CD4-positive, alpha-beta T cell treated with Interleukin-15 for 1 hour (primary cell): ENCODE measurements around the gene CELSR2.

Experiments used
- DNase-seq: peaks from one replicate; pipeline ENCODE4 v3.0.0-alpha.2; 2020

Gene CELSR2

DNA sequence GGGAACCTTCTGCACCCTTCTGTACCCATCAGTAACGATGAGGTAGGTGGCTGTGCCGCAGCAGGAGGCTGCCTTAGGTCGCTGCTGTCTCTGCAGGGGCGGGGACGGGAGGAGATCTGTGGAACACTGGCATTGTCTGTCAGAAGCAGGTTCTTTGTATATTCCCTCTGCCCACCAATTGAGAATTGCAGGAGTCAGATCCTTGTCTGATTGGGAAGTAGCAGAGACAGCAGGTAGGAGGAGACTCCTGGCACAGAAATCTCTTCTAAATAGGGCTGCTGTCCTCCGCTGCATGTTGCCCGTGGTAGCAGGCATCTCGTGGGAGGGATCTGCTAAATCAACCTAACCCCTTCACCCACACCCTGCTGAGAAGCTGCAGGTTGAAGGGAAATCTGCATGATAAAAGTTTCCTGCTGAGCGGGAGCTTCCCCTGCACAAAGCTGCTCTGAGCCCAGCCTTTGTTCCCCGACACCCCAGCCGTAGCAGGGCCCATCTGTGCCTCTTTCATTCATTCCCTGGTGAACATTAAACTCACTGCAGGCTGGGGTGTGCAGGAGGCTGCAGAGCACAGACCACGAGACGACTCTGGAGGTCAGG is 19.7 kb upstream of the CELSR2 start:
- no peak for DNase-seq

DNA sequence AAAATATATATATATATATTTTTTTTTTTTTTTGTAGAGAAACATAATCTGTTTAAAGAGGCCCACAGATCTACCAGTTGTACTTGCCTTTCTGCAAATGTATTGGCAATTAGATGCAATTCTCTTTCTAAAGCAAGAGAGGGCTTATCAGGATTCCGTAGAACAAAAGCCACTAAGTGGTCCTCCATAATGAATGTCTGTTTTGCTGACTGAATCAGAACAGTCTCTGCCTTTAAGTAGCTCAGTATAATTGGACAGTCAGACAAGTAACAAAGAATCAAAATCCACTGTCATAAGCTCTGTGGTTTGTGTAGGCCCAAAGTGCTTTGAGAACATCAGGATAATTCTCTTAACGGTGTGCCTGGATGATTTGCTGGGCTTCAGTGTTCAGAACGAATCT is 18.3 kb upstream of the CELSR2 start:
- no peak for DNase-seq

DNA sequence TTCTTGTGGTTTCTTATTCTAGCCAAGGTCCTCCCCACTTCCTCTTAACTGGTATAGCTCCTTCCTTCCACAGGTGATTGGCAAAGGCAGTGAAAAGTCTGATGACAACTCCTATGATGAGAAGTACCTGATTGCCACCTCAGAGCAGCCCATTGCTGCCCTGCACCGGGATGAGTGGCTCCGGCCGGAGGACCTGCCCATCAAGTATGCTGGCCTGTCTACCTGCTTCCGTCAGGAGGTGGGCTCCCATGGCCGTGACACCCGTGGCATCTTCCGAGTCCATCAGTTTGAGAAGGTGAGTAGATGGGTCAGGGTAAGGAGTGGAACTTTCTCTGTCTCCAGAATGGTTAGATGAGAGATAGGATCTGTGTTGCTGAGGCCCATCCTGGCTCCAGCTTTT is 14.2 kb upstream of the CELSR2 start:
- DNase-seq: no peak

DNA sequence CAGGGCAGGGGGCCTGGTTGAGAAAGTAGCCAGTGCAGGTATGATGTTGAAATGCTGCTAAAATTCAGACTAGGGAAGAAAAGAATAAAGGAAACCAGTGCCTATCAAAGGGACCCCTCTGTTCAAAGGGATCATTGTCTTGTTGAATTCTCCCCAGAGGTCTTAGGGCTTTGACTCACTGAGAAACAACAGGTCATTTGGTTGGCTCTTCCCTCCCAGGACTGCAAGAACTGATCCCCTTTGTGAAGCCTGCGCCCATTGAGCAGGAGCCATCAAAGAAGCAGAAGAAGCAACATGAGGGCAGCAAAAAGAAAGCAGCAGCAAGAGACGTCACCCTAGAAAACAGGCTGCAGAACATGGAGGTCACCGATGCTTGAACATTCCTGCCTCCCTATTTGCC is 11.8 kb upstream of the CELSR2 start:
- no peak for DNase-seq

DNA sequence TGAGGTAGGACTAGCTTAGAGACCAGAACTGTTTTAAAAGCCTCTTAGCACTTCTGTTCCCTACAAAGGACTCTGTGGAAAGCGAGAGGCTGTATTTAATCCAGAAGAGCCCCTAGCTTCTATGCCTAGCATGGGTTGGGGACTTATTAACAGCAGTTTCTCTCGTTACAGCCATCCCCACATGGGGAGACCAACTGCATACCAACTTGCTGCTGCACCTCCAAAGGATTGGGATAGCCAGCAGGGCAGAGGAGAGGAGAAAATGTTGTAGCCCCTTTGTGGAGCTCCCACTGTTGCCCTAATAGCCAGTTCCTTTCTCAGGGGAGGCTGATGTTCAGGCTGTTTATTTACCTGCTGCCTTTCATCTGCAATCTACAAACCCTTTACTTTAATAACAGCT is 11.0 kb upstream of the CELSR2 start:
- DNase-seq: no peak

DNA sequence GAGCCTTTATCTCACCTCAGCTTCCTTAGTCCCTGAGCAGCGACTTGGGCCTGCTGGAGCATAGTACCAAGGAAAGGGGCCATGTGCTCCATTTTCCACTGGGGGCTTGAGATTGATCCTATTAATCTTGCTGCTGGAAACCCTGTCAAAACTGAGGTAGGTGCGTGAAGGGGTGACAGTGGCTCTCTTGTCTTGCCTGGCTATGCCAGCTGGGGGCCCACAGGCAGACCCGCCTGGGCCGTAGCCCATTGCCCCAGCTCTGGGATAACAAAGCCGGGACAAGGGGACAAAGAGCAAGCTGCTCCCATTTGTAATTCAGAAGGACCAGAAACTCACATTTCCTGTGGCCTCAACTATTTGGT is 10.3 kb upstream of the CELSR2 start:
- no peak for DNase-seq

DNA sequence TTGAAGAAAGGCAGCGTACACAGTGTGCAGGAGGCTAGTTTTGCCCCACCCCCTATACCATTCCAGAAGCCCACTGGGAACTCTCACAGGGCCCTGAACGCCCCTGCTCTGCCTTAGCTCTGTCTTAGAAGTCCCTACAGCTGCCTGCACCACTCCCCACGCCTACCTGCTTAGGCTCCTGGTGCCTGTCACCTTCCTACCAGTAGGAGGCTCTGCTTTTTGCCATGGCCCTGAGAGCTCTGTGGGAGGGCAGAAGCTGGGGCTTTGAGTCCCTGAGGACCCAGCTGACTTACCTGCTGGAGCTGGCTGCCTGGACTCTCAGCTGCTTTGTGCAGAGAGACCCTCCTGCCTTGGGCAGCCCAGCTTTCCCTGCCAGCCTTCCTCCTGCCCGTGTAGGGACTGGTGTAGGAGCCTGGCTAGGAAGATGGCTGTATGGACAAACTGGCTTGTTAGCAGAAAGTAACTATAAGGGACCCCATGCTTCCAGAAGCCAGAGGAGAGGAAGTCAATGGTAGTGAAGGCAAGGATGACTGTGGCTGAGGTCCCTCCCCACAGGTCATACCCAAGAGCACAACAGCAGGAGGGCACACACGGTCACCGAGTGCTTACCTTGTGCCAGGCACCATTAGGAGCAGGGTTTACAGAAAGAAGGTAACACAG is 9.8 kb upstream of the CELSR2 start:
- no peak for DNase-seq

DNA sequence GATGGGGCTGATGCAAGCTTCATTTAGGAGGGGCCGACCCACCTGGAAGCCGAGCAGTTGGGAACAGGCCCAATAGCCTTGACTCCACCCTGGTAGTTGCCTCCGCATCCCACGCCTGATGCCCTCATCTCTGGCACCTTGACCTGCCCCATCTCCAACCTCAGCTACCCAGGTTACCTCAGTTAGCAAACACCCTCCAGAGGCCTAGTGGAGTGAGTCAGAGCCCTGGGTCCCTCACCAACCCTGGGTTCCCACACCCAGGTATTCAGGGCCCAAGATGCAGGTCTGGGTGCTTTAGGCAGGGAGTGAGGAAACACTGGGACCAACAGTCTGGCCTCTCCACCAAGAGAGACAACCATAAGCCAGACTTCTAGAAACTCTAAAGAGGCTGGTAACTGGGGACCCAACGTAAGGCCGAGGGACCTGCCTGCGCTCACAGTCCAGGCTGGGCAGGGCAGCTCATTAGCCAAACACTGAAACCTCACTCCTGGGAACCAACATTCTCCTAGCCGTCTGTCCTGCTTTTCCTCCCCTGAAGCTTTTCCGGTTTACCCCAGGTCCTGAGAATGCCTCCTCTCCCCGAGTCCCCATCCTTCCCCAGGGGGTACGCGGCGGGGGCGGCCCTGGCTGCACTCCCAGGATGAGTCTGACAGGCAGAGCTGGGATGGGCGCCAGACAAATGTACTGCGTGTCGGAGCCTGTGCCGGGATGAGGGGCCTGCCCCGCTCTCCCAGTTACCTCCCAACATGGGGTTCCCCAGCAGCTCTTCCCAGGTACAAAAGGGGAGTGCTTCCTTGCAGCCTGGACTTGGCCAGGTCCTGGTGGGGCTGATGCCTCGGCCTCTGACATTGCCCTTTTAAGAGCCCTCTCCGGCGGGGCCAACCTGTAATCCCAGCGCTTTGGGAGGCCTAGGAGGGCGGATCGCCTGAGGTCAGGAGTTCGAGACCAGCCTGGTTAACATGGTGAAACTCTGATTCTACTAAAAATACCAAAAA is 8.9 kb upstream of the CELSR2 start:
- no peak for DNase-seq

DNA sequence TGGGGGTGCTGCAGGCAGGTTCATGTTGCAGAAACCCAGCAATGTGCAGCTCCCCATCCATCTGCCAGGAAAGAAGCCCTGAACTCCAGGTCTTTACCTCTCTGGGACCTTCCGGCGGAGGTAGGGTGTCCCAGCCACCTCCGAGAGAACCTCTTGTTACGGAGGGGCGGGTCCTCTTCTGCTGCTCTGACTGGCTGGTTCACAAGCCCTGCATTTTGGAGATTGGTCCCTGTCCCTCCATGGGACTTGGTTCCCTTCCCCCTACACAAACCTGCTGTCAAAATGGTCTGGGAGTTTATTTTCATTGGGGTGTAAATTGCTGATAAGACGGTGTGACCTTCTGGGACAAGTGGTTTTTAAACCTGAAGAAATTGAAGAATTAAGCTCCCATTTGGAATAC is 8.0 kb upstream of the CELSR2 start:
- DNase-seq: no peak

DNA sequence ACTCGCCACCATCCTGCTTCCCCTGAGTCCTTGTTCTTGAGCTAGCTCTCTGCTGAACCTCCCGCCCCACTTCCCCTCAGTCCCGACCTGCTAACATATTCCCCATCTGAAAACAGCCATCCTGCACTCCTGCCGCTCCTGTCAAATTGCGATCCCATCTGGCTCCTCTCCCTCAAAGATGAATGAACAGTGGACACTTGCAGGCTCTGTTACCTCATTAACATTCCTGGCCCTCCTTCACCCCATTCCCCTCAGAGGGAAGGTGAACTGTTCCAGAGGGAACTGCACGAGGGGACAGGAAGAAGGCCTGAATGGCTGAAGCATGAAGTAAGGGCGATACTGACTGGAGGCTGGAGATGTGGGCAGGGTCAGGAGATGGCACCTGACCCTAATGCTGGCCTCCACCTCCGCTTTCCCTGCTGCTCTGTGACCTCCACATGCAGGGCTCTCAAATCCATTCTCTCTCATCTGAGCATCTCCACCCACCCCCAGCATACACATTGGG is 7.4 kb upstream of the CELSR2 start:
- no peak for DNase-seq

DNA sequence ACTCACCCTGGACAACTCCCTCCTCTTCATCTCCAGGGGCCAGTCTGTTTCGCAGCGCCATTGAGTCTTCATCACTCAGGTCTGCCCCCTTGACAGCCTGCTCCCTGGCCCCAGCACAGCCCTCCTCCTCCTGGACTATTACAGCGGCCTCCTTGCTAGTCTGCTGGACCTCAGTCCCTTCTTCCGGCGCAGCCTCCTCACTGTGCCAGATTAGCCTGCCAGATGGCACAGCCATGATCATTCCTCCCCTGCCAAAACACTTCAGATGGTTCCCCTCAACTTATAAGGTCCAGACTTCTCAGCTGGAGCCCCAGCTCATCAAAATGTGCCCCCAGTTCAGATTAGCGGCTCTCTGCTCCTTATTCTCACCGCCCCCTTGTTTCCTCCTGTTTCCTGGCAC is 7.0 kb upstream of the CELSR2 start:
- DNase-seq: no peak

DNA sequence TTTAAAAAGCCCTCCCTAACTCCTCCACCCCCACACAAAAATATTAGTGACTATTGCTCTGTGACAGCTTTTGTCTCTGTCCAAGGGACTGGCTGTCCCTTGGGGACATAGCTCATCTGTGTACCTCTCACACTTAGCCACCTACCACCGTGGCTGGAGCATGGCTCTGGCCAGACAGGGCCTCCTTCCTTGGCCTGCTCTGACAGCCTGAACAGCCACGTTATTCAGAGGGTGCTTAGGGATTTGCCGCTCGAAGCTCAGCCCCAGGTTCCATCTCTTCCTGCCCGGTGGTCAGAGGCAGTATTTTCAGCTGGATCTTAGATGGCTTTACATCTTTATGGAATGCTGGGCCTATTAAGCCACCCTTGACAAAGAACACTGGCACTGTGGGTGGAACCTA is 6.1 kb upstream of the CELSR2 start:
- DNase-seq: no peak

DNA sequence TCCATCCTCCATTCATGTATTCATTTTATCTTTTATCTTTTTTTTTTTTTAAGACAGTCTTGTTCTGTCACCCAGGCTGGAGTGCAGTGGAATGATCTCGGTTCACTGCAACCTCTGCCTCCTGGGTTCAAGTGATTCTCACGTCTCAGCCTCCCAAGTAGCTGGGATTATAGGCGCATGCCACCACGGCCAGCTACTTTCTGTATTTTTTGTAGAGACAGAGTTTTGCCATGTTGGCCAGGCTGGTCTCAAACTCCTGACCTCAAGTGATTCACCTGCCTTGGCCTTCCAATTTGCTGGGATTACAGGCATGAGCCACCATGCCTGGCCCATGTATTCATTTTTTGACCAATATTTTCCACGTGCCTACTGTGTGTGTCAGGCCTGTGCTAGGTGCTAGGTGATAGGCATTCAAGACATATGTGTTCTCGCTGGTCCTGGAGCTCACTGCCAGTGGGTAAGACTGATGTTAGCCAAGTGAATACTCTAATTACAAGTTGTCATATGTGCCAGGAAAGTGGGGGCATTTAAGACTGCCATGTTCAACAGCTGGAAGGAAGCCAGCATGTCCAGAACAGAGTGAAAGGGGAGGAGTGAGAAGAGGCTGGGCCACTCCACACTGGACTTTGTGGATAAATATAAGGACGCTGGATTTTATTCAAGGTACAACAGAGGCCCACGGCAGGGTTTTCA is 5.3 kb upstream of the CELSR2 start:
- no peak for DNase-seq

DNA sequence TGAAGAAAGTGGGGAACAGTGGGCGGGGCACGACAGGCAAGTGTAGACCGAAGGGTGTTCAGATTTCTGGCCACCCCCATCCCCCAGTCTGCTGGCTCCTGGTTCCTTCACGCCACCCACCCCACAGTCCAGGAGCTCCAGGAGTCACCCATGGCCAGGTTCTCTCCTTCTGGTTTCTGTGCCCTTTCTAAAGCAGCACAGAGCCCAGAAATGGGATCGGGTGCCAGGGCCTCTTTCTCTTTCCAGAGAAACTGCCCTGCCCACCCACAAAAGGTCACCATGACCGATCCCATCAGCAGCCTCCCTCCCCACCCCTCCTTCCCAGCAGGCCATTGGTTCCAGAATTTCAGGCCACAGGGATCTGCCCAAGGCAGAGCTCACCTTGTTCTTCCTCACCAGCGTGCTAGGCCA is 3.2 kb upstream of the CELSR2 start:
- DNase-seq: no peak

DNA sequence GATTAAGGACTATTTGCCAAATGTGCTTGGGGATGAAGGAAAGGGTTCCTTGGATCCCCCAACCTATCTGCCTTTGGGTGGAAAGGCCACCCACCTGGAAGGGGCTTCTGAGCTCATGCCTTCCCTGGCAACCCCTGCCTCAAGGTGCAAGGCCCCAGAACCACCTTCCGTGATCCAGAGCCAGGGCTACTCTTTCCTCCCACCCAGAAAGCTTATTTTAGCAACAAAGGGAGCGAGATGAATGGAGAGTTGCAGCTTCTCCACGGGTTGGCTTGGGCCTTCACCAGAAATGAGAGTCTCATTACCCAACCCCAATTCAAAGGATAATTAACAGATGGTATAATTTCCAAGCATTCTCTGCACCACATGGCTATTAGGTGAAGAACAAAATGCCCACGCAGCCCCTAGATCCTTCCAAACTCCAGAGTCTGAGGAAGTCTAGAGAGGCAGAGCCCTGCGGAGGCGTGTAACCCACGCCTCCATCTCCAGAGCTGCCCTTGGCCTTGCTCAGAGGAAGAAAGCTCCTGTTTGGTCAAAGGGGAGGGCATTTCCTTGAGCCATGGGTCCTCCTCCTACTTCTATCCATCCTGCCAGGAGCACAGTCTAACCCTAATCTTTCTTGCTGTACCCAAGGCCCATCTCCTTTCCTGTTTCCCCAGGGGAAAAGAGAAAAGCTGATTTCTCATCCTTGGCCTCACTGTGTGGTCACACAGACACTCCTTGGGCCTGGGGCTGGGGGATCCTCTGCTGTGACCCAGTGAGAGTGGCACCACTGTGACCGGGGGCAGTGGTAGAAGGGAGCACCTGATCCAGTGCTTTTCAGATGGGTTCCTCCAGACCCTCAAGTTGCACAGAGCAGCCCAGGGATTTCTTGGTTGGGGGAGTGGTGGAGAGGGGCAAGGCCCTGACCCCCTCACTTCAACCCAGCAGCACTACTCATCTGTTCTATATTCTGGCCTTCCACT is 1.7 kb upstream of the CELSR2 start:
- no peak for DNase-seq

DNA sequence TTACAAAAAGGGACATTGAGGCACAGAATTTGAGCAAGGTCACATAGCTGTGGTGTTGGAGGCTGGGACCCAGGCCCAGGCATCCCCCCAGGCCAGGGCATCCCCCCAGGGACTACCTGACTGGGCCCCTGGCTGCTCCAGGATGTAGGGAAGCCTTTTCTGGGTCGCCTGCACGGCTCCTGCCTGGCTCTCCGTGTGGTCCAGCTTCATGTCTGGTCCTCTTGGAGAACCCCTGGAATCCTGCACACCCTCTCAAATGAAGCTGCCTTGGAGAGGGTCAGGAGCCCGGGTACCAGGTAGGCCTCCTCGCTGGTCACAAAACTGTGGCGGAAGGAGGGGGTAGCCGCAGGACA is 919 bp upstream of the CELSR2 start:
- no peak for DNase-seq

DNA sequence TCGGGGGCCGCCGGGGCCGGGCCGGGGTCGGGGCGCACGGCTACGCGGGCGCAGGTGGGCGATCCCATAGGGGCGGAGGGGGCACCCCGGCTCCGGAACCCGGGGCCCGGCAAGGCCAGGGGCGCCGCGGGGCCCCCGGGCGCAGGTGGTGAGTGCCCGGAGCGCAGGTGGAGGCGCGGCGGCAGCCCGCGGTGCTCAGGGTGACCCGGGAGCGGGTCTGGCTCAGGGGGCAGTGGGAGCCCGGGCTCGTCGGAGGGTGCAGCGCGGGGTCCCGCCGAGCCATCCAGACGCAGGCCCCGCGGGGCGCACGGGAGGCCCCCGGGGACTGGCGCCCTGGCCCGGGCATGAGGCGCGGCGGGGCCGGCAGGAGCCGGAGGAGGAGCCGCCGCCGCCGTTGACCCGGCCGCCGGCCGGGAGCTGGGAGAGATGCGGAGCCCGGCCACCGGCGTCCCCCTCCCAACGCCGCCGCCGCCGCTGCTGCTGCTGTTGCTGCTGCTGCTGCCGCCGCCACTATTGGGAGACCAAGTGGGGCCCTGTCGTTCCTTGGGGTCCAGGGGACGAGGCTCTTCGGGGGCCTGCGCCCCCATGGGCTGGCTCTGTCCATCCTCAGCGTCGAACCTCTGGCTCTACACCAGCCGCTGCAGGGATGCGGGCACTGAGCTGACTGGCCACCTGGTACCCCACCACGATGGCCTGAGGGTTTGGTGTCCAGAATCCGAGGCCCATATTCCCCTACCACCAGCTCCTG is 489 bp downstream of the CELSR2 start:
- no peak for DNase-seq

DNA sequence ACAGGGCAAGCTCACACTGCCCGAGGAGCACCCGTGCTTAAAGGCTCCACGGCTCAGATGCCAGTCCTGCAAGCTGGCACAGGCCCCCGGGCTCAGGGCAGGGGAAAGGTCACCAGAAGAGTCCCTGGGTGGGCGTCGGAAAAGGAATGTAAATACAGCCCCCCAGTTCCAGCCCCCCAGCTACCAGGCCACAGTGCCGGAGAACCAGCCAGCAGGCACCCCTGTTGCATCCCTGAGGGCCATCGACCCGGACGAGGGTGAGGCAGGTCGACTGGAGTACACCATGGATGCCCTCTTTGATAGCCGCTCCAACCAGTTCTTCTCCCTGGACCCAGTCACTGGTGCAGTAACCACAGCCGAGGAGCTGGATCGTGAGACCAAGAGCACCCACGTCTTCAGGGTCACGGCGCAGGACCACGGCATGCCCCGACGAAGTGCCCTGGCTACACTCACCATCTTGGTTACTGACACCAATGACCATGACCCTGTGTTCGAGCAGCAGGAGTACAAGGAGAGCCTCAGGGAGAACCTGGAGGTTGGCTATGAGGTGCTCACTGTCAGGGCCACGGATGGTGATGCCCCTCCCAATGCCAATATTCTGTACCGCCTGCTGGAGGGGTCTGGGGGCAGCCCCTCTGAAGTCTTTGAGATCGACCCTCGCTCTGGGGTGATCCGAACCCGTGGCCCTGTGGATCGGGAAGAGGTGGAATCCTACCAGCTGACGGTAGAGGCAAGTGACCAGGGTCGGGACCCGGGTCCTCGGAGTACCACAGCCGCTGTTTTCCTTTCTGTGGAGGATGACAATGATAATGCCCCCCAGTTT is 1.3 kb downstream of the CELSR2 start:
- no peak for DNase-seq

DNA sequence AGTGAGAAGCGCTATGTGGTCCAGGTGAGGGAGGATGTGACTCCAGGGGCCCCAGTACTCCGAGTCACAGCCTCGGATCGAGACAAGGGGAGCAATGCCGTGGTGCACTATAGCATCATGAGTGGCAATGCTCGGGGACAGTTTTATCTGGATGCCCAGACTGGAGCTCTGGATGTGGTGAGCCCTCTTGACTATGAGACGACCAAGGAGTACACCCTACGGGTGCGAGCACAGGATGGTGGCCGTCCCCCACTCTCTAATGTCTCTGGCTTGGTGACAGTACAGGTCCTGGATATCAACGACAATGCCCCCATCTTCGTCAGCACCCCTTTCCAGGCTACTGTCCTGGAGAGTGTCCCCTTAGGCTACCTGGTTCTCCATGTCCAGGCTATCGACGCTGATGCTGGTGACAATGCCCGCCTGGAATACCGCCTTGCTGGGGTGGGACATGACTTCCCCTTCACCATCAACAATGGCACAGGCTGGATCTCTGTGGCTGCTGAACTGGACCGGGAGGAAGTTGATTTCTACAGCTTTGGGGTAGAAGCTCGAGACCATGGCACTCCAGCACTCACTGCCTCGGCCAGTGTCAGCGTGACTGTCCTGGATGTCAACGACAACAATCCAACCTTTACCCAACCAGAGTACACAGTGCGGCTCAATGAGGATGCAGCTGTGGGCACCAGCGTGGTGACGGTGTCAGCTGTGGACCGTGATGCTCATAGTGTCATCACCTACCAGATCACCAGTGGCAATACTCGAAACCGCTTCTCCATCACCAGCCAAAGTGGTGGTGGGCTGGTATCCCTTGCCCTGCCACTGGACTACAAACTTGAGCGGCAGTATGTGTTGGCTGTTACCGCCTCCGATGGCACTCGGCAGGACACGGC is 2.2 kb downstream of the CELSR2 start:
- no peak for DNase-seq
